ENCODE data around the gene NPAS3.

DNA sequence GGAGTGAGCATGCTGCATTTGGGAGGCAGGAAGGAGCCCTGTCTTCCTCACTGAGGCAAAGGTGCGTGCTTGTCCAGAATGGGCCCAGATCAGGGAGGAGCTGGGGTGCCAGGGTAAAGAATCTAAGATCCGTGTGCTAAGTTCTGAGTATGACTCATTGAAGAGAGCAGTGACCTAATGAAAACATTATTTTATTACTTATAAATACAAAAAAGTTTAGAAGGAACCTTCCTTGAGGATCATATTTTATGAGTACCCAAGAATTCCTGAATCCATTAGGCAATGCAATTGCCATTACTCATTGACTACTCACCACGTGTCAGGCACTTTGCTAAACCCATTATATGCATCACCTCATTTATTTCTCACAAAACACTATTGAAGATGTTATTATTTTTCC, 747.5 kb downstream of the NPAS3 start:
- TF ChIP-seq, protein P1, sequence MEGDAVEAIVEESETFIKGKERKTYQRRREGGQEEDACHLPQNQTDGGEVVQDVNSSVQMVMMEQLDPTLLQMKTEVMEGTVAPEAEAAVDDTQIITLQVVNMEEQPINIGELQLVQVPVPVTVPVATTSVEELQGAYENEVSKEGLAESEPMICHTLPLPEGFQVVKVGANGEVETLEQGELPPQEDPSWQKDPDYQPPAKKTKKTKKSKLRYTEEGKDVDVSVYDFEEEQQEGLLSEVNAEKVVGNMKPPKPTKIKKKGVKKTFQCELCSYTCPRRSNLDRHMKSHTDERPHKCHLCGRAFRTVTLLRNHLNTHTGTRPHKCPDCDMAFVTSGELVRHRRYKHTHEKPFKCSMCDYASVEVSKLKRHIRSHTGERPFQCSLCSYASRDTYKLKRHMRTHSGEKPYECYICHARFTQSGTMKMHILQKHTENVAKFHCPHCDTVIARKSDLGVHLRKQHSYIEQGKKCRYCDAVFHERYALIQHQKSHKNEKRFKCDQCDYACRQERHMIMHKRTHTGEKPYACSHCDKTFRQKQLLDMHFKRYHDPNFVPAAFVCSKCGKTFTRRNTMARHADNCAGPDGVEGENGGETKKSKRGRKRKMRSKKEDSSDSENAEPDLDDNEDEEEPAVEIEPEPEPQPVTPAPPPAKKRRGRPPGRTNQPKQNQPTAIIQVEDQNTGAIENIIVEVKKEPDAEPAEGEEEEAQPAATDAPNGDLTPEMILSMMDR (conservative IDR thresholded peaks at IDR 0.05; ENCODE audit: low read length) = no peak
- TF ChIP-seq EZH2phosphoT487 (IDR thresholded peaks at IDR 0.05; ENCODE audit: borderline replicate concordance) = no peak

Data from Loucy (cell line).